Stimulated activated CD8-positive, alpha-beta memory T cell treated with anti-CD3 and anti-CD28 coated beads, Interleukin-7, amount 100 ng/mL, for 48 hours (primary cell): Measurements from ENCODE around the gene CD300E.
A peak's percentile ranks its signal among the peaks of the same experiment; 100 is the strongest.

Experiments used
- DNase-seq, 2 donors: peaks; one replicate each; pipeline ENCODE4 v3.0.0-alpha.2; 2020; ENCODE audit warnings: low read depth in 1 of 2; ENCODE audit errors: extremely low read depth in 1 of 2

CD300E gene

DNA sequence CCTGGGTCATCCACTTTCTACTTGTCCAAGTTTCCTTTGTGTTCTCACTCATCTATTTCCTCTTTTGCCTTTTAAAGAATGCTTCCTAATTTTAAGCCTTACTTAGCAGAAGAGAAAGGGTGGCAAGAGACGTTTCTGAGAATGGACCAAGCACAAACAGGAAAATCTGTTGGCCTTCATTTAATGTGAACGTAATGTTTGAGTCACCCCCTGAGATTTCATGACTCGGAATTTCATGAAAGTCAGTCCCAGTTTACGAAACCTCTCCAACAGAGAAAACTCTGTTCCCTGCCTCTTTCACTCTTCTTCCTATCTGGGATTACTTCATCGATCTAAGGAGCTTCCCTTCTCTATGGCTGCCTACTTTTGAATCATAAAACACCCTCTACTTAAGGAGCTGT, at the start of gene CD300E:
CD300E (minus strand) TSS at position 46 of the 401 bp plus-strand sequence. CDS start 117 bp downstream, outside the sequence.
- no peak for DNase-seq

GRCh38 chr17:74671031-74671771, 47.7 kb upstream of the CD300E start:
- peak; percentile 37 to 42 for DNase-seq

- DNase-seq: no peak
Measured at GRCh38 chr17:74670329-74670728, 46.8 kb upstream of the CD300E start.

DNA sequence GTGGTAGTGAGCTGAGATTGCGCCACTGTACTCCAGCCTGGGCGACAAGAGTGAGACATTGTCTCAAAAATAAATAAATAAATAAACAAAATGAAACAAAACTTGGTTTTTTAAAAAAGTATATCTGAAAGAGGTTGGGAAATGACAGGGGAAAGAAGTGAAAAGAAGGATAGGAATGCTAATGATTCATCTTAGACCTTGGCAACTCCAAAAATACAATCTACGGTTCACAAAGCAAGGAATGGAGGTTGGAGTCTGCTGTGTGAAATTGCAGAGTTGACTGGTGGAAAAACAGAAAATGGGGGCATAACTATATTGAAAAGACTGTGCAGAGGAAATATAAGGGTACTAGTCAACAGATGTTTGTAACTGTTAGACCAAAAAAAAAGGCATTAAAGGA, 40.0 kb upstream of the CD300E start:
- DNase-seq: no peak

- no peak for DNase-seq
Measured at GRCh38 chr17:74659889-74660288, 36.4 kb upstream of the CD300E start.

DNA sequence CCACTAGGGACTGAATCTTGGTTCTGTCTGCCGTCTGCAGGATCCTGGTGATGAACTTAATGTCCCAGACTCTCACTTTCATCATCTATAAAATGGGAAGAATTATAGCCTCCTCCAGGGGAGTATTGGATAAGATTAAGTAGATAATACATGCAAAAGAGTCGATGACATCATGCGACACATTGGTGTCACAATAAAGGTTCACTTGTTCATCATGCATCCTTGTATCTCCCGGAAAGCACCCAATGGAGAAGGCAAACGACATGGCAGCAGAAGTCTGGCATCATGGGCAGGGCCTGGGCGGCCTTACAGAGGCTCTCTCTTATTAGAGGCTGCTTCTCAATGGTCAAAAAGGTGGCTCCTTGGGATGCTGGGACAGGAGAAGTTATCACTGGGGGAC, 35.1 kb upstream of the CD300E start:
- no peak for DNase-seq

- no peak for DNase-seq
Measured at GRCh38 chr17:74654742-74655141, 31.2 kb upstream of the CD300E start.

- DNase-seq: no peak
Measured at GRCh38 chr17:74652020-74652419, 28.5 kb upstream of the CD300E start.

GRCh38 chr17:74649909-74650308, 26.4 kb upstream of the CD300E start:
- DNase-seq: no peak

DNA sequence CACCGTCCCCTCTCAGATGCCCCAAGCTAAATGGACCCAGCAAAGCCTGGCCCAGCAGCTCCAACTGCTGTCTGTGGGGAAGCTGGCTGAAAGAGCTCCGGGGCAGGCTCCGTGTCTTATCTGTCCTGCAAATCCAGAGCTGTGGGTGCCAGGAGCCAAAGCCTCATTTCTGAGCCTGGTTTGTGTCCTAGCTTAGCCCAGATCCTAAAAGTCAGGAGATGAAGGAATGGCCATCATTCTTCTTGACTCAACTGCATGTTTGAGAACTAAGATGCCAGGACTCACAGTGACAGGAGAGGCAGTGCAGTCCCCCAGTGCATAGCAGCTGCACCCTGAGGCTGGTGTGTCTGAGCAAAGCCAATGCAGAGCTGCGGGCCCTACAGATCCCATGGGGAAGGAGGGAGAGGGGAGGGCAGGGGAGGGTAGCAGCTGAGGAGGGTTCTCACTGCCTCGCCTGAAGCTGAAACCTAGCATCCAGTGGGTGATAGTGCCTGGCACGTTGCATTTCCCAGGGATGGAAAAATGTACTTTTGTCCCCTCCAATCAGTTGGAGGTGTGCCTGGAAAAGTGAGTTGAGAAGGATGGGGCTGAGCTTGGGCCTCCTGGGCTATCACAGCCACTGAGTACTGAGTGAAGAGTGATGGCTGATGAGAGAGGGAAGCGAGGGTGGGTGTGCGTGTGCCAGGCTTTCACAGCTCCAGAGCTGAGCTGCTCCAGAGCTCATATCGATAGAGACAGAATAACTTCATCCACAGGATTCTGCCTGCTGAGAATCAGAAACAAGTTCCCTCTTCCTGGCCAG, 24.5 kb upstream of the CD300E start:
- DNase-seq: no peak

DNA sequence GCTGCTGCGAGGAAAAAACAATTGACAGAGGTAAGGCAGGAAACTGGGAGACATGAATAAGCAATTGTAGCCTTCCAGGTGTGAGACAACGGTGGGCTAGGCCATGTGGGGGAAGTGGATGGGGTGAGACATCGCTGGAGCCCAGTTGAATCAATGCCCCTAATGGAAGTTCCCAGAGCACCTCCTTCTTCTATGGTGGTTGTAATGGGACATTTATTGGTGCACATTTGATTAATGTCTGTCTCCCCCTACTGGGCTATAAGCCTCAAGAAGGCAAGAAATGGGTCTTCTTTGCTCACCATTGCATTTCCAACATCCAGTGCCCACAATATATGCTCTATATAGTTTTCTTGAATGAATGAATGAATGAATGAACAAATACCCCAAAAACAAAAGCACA, 22.7 kb upstream of the CD300E start:
- DNase-seq: no peak

DNA sequence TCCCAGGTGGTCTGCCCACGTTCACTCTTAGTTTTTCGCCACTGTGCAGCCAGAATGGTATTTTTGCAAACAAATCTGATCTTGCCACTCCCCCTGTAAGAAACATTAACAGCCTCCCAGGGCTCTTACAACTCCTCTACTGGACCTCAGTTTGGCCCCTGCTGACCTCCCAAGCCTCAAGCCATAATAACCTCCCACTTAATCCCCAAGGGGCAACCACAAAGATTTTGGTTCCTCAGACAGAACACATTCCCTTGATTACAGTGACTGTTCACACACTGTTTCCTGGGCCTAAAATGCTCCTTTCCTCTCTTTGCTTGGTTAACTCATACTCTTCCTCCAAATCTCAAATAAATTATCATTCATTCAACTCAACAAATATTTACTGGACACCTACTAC, 21.5 kb upstream of the CD300E start:
- DNase-seq: no peak

GRCh38 chr17:74644419-74644818, 20.9 kb upstream of the CD300E start:
- DNase-seq: no peak

DNA sequence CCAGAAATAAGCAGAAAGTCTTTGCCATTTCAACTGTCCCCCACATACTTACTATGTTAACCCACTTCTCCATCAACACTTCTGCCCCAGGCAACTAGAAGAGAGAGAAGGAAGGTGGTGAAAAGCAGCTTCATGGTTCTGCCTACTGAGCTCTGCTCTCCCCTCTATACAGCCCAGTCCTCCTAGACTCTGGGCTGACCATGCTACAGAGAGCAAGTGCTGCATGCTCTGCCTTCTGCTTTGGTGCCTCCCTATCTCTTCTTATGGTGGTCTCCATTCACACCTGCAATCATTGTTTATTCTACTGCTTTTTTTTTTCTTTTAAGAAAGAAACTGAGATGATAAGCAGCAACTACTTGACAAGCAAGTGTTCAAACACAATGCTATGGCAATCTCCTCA, 20.3 kb upstream of the CD300E start:
- no peak for DNase-seq

GRCh38 chr17:74642995-74643394, 19.5 kb upstream of the CD300E start:
- no peak for DNase-seq

DNA sequence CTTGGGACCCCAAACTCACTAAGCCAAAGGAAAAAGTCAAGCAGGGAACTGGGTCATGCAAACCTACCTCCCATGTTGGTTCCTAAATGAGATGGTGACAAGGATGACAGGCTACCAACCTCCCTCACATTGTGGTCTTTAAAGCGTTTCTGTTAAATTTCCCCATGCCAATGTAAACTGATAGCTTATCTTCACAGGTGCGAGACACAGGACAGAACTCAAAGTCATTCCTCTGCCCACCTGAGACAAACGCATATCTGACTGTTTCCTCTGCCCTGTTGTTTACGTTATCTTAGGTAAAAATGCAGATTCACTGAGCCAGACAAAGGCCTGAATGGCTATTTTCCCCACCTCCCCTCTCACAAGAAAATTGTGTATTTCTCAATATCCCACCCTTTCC, 19.0 kb upstream of the CD300E start:
- no peak for DNase-seq

DNA sequence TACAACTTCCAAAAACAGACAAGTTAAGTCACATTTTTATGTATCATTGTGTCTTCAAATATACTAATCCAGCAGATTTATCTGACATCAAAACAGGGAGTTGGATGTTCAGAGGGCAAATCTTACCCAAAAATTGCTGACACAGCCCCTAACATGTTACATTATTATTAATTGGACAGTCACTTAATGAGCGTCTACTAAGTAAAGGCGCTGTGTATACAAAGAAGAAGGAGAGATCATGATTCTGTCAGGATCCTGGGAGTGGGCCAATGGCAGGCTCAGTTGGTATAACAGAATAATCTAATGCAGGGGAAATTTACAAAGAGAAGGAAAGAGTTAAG, 18.4 kb upstream of the CD300E start:
- DNase-seq: no peak

DNA sequence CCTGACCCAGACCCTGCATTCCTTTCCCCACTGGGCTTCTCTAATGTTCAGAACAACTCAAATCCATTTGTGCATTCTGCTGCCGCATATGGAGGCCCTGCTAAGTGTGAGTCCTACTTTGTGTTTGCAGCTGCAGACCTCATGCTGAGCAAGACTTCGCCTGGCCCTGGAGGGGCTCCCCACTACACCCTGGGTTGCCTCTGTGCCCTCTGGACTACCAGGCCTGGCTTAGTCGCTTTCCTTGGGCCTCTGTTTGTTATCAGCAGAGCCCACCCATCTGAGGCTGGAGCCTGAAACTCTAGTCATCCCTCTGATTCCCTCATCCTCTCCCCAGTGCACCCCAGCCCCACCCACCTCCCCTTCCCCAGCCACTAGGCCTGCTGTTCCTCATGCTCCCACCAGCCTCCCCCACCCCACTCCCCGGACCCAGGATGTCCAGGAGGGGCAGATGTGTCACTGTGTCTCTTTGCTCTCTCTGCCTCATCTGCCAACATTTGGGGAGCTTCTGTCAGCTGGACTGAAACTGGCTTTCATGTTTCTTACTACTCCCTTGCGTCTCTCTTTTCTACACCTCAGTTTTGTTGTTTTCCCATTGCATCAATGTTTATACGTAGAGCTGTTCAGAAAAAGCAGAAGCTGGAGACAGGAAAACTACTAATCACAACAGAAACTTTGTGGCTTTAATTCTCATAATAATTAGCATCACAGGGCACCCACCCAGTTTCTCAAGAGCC, 17.9 kb upstream of the CD300E start:
- no peak for DNase-seq

GRCh38 chr17:74639704-74640151, 16.2 kb upstream of the CD300E start:
- no peak for DNase-seq

DNA sequence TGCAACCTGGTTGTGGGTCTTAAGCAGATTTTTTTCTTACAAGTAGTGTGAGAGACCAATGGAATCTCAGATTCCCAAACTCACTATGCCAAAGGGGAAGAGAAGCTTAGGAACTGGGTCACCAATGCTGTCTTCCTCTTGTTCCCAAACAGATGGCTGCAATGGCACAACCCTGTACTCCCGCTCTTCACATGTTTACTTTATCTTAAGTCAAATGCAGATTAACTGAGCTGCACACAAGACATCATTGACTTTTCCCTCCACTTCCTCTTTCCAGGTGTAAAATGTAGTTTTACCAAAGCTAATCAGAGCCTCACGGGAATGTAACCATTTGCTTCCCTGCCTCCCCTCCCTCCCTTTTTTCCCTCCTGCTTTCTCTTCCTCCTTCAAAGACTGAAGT, 14.4 kb upstream of the CD300E start:
- DNase-seq: no peak

DNA sequence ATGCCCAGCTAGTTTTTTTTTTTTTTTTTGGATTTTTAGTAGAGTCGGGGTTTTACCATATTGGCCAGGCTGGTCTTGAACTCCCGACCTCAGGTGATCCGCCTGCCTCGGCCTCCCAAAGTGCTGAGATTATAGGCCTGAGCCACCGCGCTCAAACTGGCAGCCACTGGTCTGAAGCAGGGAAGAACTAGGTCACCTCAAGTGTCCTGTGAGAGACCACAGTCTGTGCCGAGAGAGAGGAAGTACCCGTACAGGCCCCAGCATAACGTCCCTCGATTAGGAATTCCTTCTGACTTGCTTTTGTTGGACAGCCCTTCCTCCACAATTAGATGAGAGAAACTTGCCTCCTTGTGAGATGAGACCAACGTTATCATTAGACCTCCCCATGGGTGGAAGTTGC, 13.7 kb upstream of the CD300E start:
- no peak for DNase-seq
